ENCODE results near the gene YY1. TPM values are rescaled to one million over a fixed set of nuclear protein-coding genes. Genes with fewer than 3 reads are reported as not detected.
"Not testable (repeated sequence)": the region's sequence is repeated elsewhere in the genome, so short reads cannot be mapped to it uniquely, and the experiment has no call there.

The YY1 gene
- total RNA-seq, 1 donor from 2014 or later, result 58.9 TPM

DNA sequence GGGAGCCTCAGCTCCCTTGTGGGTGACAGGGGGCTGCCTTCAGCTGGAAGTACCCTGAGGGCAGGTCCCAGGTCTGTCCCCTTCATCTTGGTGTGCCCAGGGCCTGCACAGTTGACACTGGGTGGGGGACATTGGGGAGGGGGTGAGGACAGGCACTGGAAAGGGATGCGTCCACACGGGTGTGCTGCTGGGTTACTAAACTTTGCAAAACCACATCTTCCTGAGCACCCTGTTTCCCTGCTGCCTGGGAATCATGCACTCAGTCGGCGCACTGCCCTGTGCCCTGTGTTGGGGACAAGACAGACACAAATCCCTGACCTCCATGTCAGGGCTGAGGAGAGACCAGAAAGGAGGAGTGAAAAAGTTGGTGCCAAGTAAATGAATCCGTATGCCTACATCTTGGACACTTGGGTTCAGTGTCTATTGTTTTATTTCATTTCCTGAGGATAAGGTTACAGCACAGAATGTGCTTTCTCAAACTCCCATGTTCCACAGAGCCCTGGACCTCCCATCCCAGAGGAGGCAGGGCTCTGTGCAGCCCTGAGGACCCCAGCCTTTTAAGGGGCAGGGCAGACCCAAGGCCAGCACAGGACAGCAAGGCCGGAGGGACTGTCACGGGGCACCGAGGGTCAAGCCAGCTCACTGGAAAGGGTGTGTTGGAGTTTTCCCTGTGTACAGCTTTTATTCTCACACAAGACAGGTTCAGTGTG lies 70.2 kb downstream of the YY1 start:
- TF ChIP-seq EZH2 (IDR thresholded peaks at IDR 0.05) (no peak), EZH2phosphoT487 (IDR thresholded peaks at IDR 0.05) (no peak)
- TF ChIP-seq, protein P1, sequence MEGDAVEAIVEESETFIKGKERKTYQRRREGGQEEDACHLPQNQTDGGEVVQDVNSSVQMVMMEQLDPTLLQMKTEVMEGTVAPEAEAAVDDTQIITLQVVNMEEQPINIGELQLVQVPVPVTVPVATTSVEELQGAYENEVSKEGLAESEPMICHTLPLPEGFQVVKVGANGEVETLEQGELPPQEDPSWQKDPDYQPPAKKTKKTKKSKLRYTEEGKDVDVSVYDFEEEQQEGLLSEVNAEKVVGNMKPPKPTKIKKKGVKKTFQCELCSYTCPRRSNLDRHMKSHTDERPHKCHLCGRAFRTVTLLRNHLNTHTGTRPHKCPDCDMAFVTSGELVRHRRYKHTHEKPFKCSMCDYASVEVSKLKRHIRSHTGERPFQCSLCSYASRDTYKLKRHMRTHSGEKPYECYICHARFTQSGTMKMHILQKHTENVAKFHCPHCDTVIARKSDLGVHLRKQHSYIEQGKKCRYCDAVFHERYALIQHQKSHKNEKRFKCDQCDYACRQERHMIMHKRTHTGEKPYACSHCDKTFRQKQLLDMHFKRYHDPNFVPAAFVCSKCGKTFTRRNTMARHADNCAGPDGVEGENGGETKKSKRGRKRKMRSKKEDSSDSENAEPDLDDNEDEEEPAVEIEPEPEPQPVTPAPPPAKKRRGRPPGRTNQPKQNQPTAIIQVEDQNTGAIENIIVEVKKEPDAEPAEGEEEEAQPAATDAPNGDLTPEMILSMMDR (IDR thresholded peaks at IDR 0.05), result no peak
- H3K27ac Mint-ChIP-seq, result no peak overlapping the region
- peaks cover 49% of the 10 kb centered on the region for H4K20me1 ChIP-seq (ENCODE audit: low read depth)

DNA sequence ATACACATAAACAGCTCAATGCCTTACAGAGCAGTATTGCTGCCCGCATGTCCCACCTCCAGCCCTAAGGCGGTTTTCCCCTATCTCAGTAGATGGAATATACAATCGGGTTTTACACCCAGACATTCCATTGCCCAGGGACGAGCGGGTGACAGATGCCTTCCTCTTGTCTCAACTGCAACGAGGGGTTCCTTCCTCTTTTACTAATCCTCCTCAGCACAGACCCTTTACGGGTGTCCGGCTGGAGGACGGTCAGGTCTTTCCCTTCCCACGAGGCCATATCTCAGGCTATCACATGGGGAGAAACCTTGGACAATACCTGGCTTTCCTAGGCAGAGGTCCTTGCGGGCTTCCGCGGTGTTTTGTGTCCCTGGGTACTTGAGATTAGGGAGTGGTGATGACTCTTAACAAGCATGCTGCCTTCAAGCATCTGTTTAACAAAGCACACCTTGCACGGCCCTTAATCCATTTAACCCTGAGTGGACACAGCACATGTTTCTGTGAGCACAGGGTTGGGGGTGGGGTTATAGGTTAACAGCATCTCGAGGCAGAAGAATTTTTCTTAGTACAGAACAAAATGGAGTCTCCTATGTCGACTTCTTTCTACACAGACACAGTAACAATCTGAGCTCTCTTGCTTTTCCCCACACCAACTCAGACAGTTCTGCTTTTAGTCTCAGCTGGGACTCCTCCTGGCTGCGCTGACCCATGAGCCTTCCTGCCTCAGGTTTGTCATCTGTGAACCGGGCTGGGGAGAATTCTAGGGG lies 73.3 kb downstream of the YY1 start:
- Mint-ChIP-seq H3K4me1 (peaks cover 55% of the 10 kb centered on the region), H3K27ac (peak overlapping the region; percentile 70)
- not testable (repeated sequence) for DNase-seq (ENCODE audit: low spot score)

More for the DNA sequence above, 70.2 kb downstream of the YY1 start:
- Mint-ChIP-seq H3K4me1 (peaks cover 59% of the 10 kb centered on the region), H3K27me3 (ENCODE audit: insufficient read depth, low read depth) (peaks cover 10% of the 10 kb centered on the region), H3K36me3 (no peaks in the 10 kb centered on the region), H3K4me3 (peak overlapping the region; percentile 93), H3K9me3 (no peaks in the 10 kb centered on the region)
- Histone ChIP-seq H3K36me3 (no peaks in the 10 kb centered on the region), H3K4me3 (no peak overlapping the region), H3K79me2 (ENCODE audit: low read depth) (peaks cover 50% of the 10 kb centered on the region), H3F3A (ENCODE audit: low read depth) (peaks cover 19% of the 10 kb centered on the region), H3K4me1 (peaks cover 48% of the 10 kb centered on the region), H3K27me3 (no peaks in the 10 kb centered on the region), H3K27ac (peak overlapping the region; percentile 14), H2AFZ (replicated peaks) (no peak overlapping the region), H3K9me3 (ENCODE audit: low read depth) (no peaks in the 10 kb centered on the region), H3K4me2 (peak overlapping the region; percentile 86), H3K9ac (no peak overlapping the region)
- DNase-seq (ENCODE audit: low spot score), result no peak

DNA sequence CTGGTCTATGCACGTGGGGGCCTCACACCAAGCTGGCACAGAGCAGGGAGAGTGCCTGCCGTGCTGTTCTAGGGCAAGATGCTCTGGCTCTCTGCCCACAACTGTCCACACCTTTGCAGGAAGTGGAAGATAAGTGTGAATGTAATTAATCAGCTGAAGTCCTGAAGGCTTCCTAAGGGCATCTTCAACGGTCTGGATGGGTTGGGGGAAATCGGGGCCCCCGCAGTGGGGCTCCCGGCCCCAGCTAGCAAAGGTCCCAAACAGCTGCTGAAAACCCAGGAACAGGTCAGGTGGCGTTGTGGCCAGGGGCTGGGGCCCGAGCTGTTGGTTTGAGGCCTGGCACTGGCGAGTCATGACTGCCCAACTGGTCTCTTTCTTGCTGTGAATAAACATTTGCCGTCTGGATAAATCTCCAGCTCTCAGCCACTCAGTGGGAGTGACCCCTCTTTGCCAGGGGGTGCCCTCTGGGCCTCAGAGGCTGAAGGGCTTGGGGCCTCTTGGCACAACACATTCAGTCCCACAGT lies 74.0 kb downstream of the YY1 start:
- no peaks in the 10 kb centered on the region for H3K9me3 ChIP-seq (ENCODE audit: low read depth)
- TF ChIP-seq, protein P1 (IDR thresholded peaks at IDR 0.05), result no peak
- TF ChIP-seq EZH2phosphoT487 (IDR thresholded peaks at IDR 0.05) (no peak), EZH2 (IDR thresholded peaks at IDR 0.05) (no peak)
- peaks cover 26% of the 10 kb centered on the region for H4K20me1 ChIP-seq (ENCODE audit: low read depth)
- H3K27me3 ChIP-seq, result no peaks in the 10 kb centered on the region
- no peak overlapping the region for H2AFZ ChIP-seq (replicated peaks)
- peaks cover 52% of the 10 kb centered on the region for H3K4me1 Mint-ChIP-seq
- H3K9ac ChIP-seq, result no peak overlapping the region
- DNase-seq (ENCODE audit: low spot score), result no peak
- no peak overlapping the region for H3K4me2 ChIP-seq
- H3K4me3 Mint-ChIP-seq, result peak overlapping the region; percentile 41
- H3K4me1 ChIP-seq, result peaks cover 38% of the 10 kb centered on the region
- no peaks in the 10 kb centered on the region for H3K36me3 ChIP-seq
- H3K79me2 ChIP-seq (ENCODE audit: low read depth), result peaks cover 15% of the 10 kb centered on the region
- peaks cover 3% of the 10 kb centered on the region for H3K9me3 Mint-ChIP-seq
- H3F3A ChIP-seq (ENCODE audit: low read depth), result peaks cover 13% of the 10 kb centered on the region
- no peak overlapping the region for H3K27ac ChIP-seq
- no peaks in the 10 kb centered on the region for H3K36me3 Mint-ChIP-seq
- no peak overlapping the region for H3K4me3 ChIP-seq
- H3K27ac Mint-ChIP-seq, result peak overlapping the region; percentile 80
- H3K27me3 Mint-ChIP-seq (ENCODE audit: insufficient read depth, low read depth), result peaks cover 4% of the 10 kb centered on the region

More for the DNA sequence above, 73.3 kb downstream of the YY1 start:
- H3K9me3 ChIP-seq (ENCODE audit: low read depth); H3K36me3 ChIP-seq; H3K27me3 ChIP-seq; H3K9ac ChIP-seq; H3K27ac ChIP-seq; H3K36me3 Mint-ChIP-seq; H3K9me3 Mint-ChIP-seq; H2AFZ ChIP-seq (replicated peaks); H3F3A ChIP-seq (ENCODE audit: low read depth); H3K27me3 Mint-ChIP-seq (ENCODE audit: insufficient read depth, low read depth); H3K4me3 ChIP-seq: not testable (repeated sequence)
- peaks cover 32% of the 10 kb centered on the region for H4K20me1 ChIP-seq (ENCODE audit: low read depth)
- peak overlapping the region; percentile 25 for H3K4me2 ChIP-seq
- H3K4me1 ChIP-seq, result peaks cover 42% of the 10 kb centered on the region
- peak overlapping the region; percentile 33 for H3K4me3 Mint-ChIP-seq
- peaks cover 22% of the 10 kb centered on the region for H3K79me2 ChIP-seq (ENCODE audit: low read depth)

Data from neural progenitor cell (in vitro differentiated cells).